Central memory CD8-positive, alpha-beta T cell (primary cell): ENCODE measurements around the gene FCHO1.

ENCODE experiments used
- ATAC-seq: fragments of 150-1000 bp; cut with Tn5 transposase; replicated peaks from 2 replicates; pipeline ENCODE4 v1.10.0; 2022; ENCODE audit warnings: mild to moderate bottlenecking, moderate FRiP score, moderate number of reproducible peaks; ENCODE audit not compliant: poor library complexity, severe bottlenecking; ENCODE audit errors: extremely low read depth
- DNase-seq, 2 donors: peaks; one replicate each; pipeline ENCODE4 v3.0.0; 2021; ENCODE audit warnings: low spot score in 2 of 2
- H3K27ac Mint-ChIP-seq: one replicate; pipeline ENCODE4 v1.8.0; 2022; ENCODE audit warnings: low read depth, mild to moderate bottlenecking, moderate library complexity, mixed read lengths
- H3K27me3 Mint-ChIP-seq: one replicate; pipeline ENCODE4 v1.8.0; 2022; ENCODE audit warnings: mixed read lengths
- H3K36me3 Mint-ChIP-seq: one replicate; pipeline ENCODE4 v1.8.0; 2022; ENCODE audit warnings: mild to moderate bottlenecking, moderate library complexity, mixed read lengths; ENCODE audit not compliant: insufficient read depth
- H3K4me1 Mint-ChIP-seq: one replicate; pipeline ENCODE4 v1.8.0; 2022; ENCODE audit warnings: mixed read lengths
- H3K4me3 Mint-ChIP-seq: one replicate; pipeline ENCODE4 v1.8.0; 2022; ENCODE audit warnings: mild to moderate bottlenecking, moderate library complexity, mixed read lengths
- H3K9me3 Mint-ChIP-seq: one replicate; pipeline ENCODE4 v1.8.0; 2022; ENCODE audit warnings: mixed read lengths

FCHO1 gene

DNA sequence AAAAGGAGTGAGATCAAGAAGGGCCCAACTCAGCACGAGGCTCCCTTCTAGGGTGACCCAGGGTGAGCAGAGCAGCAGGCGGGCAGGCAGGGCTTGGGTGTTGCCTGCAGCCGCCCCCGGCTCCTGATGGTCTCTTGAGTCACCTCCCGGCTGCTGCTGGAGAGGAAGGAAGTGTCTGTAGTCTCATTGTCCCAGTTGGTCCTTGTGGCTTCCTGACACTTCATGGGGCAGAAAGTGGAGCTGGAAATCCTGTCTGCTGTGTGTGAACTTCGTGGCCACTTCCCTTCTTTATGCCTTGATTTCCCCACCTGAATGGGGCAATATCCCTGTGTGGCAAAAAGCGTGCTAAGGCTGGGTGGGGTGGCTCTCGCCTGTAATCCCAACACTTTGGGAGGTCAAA lies 29.5 kb upstream of the FCHO1 start:
- Mint-ChIP-seq H3K27me3 (no peaks in the 10 kb centered on the region), H3K4me1 (peaks cover 43% of the 10 kb centered on the region), H3K9me3 (no peaks in the 10 kb centered on the region), H3K36me3 (peaks cover 13% of the 10 kb centered on the region), H3K4me3 (peak overlapping the region; percentile 84), H3K27ac (peak overlapping the region; percentile 84)
- DNase-seq, result no peak
- ATAC-seq, result no peak

GRCh38 chr19:17722655-17723240 lies 28.5 kb upstream of the FCHO1 start:
- H3K9me3 Mint-ChIP-seq, result no peaks in the 10 kb centered on the region
- DNase-seq, result no peak
- peaks cover 43% of the 10 kb centered on the region for H3K4me1 Mint-ChIP-seq
- peak overlapping the region; percentile 84 for H3K4me3 Mint-ChIP-seq
- no peak overlapping the region for H3K27ac Mint-ChIP-seq
- H3K36me3 Mint-ChIP-seq, result peaks cover 15% of the 10 kb centered on the region
- H3K27me3 Mint-ChIP-seq, result no peaks in the 10 kb centered on the region
- ATAC-seq, result no peak

GRCh38 chr19:17724655-17725054 lies 26.6 kb upstream of the FCHO1 start:
- Mint-ChIP-seq H3K27ac (no peak overlapping the region), H3K4me1 (peaks cover 44% of the 10 kb centered on the region), H3K9me3 (no peaks in the 10 kb centered on the region), H3K36me3 (peaks cover 17% of the 10 kb centered on the region), H3K4me3 (no peak overlapping the region), H3K27me3 (no peaks in the 10 kb centered on the region)
- DNase-seq (no peak), ATAC-seq (no peak)

GRCh38 chr19:17725422-17726078 lies 25.7 kb upstream of the FCHO1 start:
- Mint-ChIP-seq H3K9me3 (no peaks in the 10 kb centered on the region), H3K36me3 (peaks cover 24% of the 10 kb centered on the region), H3K4me1 (peaks cover 42% of the 10 kb centered on the region), H3K27me3 (no peaks in the 10 kb centered on the region), H3K27ac (no peak overlapping the region), H3K4me3 (no peak overlapping the region)
- DNase-seq (no peak), ATAC-seq (no peak)

GRCh38 chr19:17726136-17726741 lies 25.0 kb upstream of the FCHO1 start:
- Mint-ChIP-seq H3K4me1 (peaks cover 39% of the 10 kb centered on the region), H3K27ac (no peak overlapping the region), H3K9me3 (no peaks in the 10 kb centered on the region), H3K4me3 (no peak overlapping the region), H3K27me3 (no peaks in the 10 kb centered on the region), H3K36me3 (peaks cover 31% of the 10 kb centered on the region)
- DNase-seq (no peak), ATAC-seq (no peak)

DNA sequence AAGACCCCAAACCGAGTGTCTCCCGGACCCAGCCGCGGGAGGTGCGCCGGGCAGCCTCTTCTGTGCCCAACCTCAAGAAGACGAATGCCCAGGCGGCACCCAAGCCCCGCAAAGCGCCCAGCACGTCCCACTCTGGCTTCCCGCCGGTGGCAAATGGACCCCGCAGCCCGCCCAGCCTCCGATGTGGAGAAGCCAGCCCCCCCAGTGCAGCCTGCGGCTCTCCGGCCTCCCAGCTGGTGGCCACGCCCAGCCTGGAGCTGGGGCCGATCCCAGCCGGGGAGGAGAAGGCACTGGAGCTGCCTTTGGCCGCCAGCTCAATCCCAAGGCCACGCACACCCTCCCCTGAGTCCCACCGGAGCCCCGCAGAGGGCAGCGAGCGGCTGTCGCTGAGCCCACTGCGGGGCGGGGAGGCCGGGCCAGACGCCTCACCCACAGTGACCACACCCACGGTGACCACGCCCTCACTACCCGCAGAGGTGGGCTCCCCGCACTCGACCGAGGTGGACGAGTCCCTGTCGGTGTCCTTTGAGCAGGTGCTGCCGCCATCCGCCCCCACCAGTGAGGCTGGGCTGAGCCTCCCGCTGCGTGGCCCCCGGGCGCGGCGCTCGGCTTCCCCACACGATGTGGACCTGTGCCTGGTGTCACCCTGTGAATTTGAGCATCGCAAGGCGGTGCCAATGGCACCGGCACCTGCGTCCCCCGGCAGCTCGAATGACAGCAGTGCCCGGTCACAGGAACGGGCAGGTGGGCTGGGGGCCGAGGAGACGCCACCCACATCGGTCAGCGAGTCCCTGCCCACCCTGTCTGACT lies 24.1 kb upstream of the FCHO1 start:
- no peaks in the 10 kb centered on the region for H3K27me3 Mint-ChIP-seq
- ATAC-seq (no peak), DNase-seq (no peak)
- no peaks in the 10 kb centered on the region for H3K9me3 Mint-ChIP-seq
- H3K4me1 Mint-ChIP-seq, result peaks cover 38% of the 10 kb centered on the region
- H3K36me3 Mint-ChIP-seq, result peaks cover 41% of the 10 kb centered on the region
- H3K4me3 Mint-ChIP-seq, result no peak overlapping the region
- no peak overlapping the region for H3K27ac Mint-ChIP-seq

DNA sequence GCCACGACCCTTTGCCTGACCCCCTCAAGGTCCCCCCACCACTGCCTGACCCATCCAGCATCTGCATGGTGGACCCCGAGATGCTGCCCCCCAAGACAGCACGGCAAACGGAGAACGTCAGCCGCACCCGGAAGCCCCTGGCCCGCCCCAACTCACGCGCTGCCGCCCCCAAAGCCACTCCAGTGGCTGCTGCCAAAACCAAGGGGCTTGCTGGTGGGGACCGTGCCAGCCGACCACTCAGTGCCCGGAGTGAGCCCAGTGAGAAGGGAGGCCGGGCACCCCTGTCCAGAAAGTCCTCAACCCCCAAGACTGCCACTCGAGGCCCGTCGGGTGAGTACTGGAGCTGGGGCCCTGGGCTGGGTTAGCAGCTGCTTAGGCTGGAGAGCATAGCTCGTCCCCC lies 23.4 kb upstream of the FCHO1 start:
- Mint-ChIP-seq H3K27me3 (no peaks in the 10 kb centered on the region), H3K4me1 (peaks cover 35% of the 10 kb centered on the region), H3K36me3 (peaks cover 45% of the 10 kb centered on the region), H3K27ac (no peak overlapping the region), H3K9me3 (no peaks in the 10 kb centered on the region), H3K4me3 (no peak overlapping the region)
- DNase-seq (no peak), ATAC-seq (no peak)

GRCh38 chr19:17733127-17733526 lies 18.1 kb upstream of the FCHO1 start:
- Mint-ChIP-seq H3K9me3 (no peaks in the 10 kb centered on the region), H3K27me3 (no peaks in the 10 kb centered on the region), H3K4me3 (no peak overlapping the region), H3K36me3 (peaks cover 46% of the 10 kb centered on the region), H3K27ac (no peak overlapping the region), H3K4me1 (peaks cover 28% of the 10 kb centered on the region)
- no peak for DNase-seq
- ATAC-seq, result no peak

DNA sequence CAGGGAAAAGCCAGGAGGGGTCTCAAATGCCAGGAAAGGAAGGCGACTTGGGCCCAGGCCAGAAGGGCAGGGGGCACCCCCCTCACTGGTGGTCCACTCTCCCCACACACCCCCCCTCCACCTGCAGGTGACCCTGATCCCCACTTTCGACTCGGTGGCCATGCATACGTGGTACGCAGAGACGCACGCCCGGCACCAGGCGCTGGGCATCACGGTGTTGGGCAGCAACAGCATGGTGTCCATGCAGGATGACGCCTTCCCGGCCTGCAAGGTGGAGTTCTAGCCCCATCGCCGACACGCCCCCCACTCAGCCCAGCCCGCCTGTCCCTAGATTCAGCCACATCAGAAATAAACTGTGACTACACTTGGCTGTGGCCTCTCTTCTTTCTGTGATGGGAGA lies 17.1 kb upstream of the FCHO1 start:
- no peaks in the 10 kb centered on the region for H3K27me3 Mint-ChIP-seq
- DNase-seq, result no peak
- no peak for ATAC-seq
- no peaks in the 10 kb centered on the region for H3K9me3 Mint-ChIP-seq
- no peak overlapping the region for H3K4me3 Mint-ChIP-seq
- peaks cover 22% of the 10 kb centered on the region for H3K4me1 Mint-ChIP-seq
- H3K36me3 Mint-ChIP-seq, result peaks cover 42% of the 10 kb centered on the region
- H3K27ac Mint-ChIP-seq, result no peak overlapping the region

DNA sequence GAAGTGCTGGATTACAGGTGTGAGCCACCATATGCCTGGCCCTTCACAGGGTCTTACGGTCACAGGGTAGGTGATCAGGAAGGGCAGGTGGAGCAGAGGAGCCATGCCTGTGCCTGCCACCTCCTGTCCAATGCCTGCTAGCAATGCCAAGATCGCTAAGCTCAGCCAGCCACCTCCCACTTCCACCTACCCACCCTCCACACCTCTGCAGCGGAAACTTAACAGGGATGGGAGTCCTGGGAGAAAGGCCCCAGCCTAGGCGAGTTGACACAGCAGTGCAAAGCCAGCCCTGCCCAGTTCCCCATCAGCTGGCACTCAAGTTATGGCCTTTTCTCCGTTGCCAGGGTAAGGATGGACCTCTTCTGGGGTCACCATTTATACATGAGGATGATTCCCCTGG lies 15.9 kb upstream of the FCHO1 start:
- Mint-ChIP-seq H3K4me1 (peaks cover 17% of the 10 kb centered on the region), H3K27me3 (no peaks in the 10 kb centered on the region), H3K9me3 (no peaks in the 10 kb centered on the region), H3K4me3 (no peak overlapping the region), H3K36me3 (peaks cover 36% of the 10 kb centered on the region), H3K27ac (no peak overlapping the region)
- no peak for ATAC-seq
- no peak for DNase-seq

- no peaks in the 10 kb centered on the region for H3K4me1 Mint-ChIP-seq
- no peak overlapping the region for H3K4me3 Mint-ChIP-seq
- peaks cover 14% of the 10 kb centered on the region for H3K36me3 Mint-ChIP-seq
- no peaks in the 10 kb centered on the region for H3K9me3 Mint-ChIP-seq
- no peak for ATAC-seq
- no peak overlapping the region for H3K27ac Mint-ChIP-seq
- no peaks in the 10 kb centered on the region for H3K27me3 Mint-ChIP-seq
- DNase-seq, result no peak
Observed at GRCh38 chr19:17737690-17738153, 13.6 kb upstream of the FCHO1 start.

GRCh38 chr19:17739121-17739875 lies 12.0 kb upstream of the FCHO1 start:
- no peaks in the 10 kb centered on the region for H3K9me3 Mint-ChIP-seq
- DNase-seq (no peak), ATAC-seq (no peak)
- no peak overlapping the region for H3K27ac Mint-ChIP-seq
- H3K36me3 Mint-ChIP-seq, result peaks cover 6% of the 10 kb centered on the region
- H3K27me3 Mint-ChIP-seq, result no peaks in the 10 kb centered on the region
- no peak overlapping the region for H3K4me3 Mint-ChIP-seq
- H3K4me1 Mint-ChIP-seq, result no peaks in the 10 kb centered on the region
